ENCODE data around the gene ZBTB46. TPM values are rescaled to one million over a fixed set of nuclear protein-coding genes. Genes with fewer than 3 reads are reported as not detected.

ZBTB46 gene
- total RNA-seq, 1 experiment from 2014 or later, result not detected

- Histone ChIP-seq H3K79me2 (ENCODE audit: low read length) (no peaks in the 10 kb centered on the region), H3K4me2 (ENCODE audit: low read depth, low read length, poor library complexity, severe bottlenecking) (no peak overlapping the region), H2AFZ (ENCODE audit: low read length) (no peak overlapping the region), H3K4me1 (ENCODE audit: low read length) (peaks cover 15% of the 10 kb centered on the region), H3K4me3 (ENCODE audit: low read length) (no peak overlapping the region), H3K36me3 (ENCODE audit: insufficient read depth, low read length) (no peaks in the 10 kb centered on the region), H3K27me3 (ENCODE audit: low read length) (no peaks in the 10 kb centered on the region), H3K9me3 (ENCODE audit: low read length) (no peaks in the 10 kb centered on the region), H3K9me2 (replicated peaks; ENCODE audit: insufficient read depth, low read length) (no peaks in the 10 kb centered on the region), H4K20me1 (ENCODE audit: insufficient read depth, low read depth, low read length) (no peaks in the 10 kb centered on the region), H3K27ac (ENCODE audit: low read length) (no peak overlapping the region), H3K9ac (ENCODE audit: low read length) (no peak overlapping the region)
- DNase-seq, result no peak
Observed at GRCh38 chr20:63745424-63745805, 85.6 kb downstream of the ZBTB46 start.

GRCh38 chr20:63744574-63745423 is 86.3 kb downstream of the ZBTB46 start:
- Histone ChIP-seq H3K27me3 (ENCODE audit: low read length) (no peaks in the 10 kb centered on the region), H3K9me3 (ENCODE audit: low read length) (no peaks in the 10 kb centered on the region), H3K4me2 (ENCODE audit: low read depth, low read length, poor library complexity, severe bottlenecking) (no peak overlapping the region), H3K9ac (ENCODE audit: low read length) (no peak overlapping the region), H3K36me3 (ENCODE audit: insufficient read depth, low read length) (no peaks in the 10 kb centered on the region), H4K20me1 (ENCODE audit: insufficient read depth, low read depth, low read length) (no peaks in the 10 kb centered on the region), H3K9me2 (replicated peaks; ENCODE audit: insufficient read depth, low read length) (no peaks in the 10 kb centered on the region), H3K79me2 (ENCODE audit: low read length) (no peaks in the 10 kb centered on the region), H3K27ac (ENCODE audit: low read length) (no peak overlapping the region), H3K4me3 (ENCODE audit: low read length) (no peak overlapping the region), H3K4me1 (ENCODE audit: low read length) (peaks cover 17% of the 10 kb centered on the region), H2AFZ (ENCODE audit: low read length) (no peak overlapping the region)
- no peak for DNase-seq

- no peaks in the 10 kb centered on the region for H3K9me2 ChIP-seq (replicated peaks; ENCODE audit: insufficient read depth, low read length)
- H3K4me2 ChIP-seq (ENCODE audit: low read depth, low read length, poor library complexity, severe bottlenecking), result no peak overlapping the region
- no peak overlapping the region for H2AFZ ChIP-seq (ENCODE audit: low read length)
- H3K36me3 ChIP-seq (ENCODE audit: insufficient read depth, low read length), result no peaks in the 10 kb centered on the region
- no peaks in the 10 kb centered on the region for H3K27me3 ChIP-seq (ENCODE audit: low read length)
- no peaks in the 10 kb centered on the region for H3K79me2 ChIP-seq (ENCODE audit: low read length)
- no peaks in the 10 kb centered on the region for H4K20me1 ChIP-seq (ENCODE audit: insufficient read depth, low read depth, low read length)
- H3K9me3 ChIP-seq (ENCODE audit: low read length), result no peaks in the 10 kb centered on the region
- H3K27ac ChIP-seq (ENCODE audit: low read length), result no peak overlapping the region
- H3K9ac ChIP-seq (ENCODE audit: low read length), result no peak overlapping the region
- H3K4me1 ChIP-seq (ENCODE audit: low read length), result peaks cover 19% of the 10 kb centered on the region
- DNase-seq, result no peak
- no peak overlapping the region for H3K4me3 ChIP-seq (ENCODE audit: low read length)
Observed at GRCh38 chr20:63744158-63744557, 86.9 kb downstream of the ZBTB46 start.

- Histone ChIP-seq H3K27ac (ENCODE audit: low read length) (no peak overlapping the region), H3K27me3 (ENCODE audit: low read length) (no peaks in the 10 kb centered on the region), H3K4me1 (ENCODE audit: low read length) (peaks cover 20% of the 10 kb centered on the region), H3K9me3 (ENCODE audit: low read length) (no peaks in the 10 kb centered on the region), H3K4me2 (ENCODE audit: low read depth, low read length, poor library complexity, severe bottlenecking) (no peak overlapping the region), H3K79me2 (ENCODE audit: low read length) (no peaks in the 10 kb centered on the region), H3K9me2 (replicated peaks; ENCODE audit: insufficient read depth, low read length) (no peaks in the 10 kb centered on the region), H3K4me3 (ENCODE audit: low read length) (no peak overlapping the region), H4K20me1 (ENCODE audit: insufficient read depth, low read depth, low read length) (no peaks in the 10 kb centered on the region; the same call in 1 of the 2 replicates), H3K9ac (ENCODE audit: low read length) (no peak overlapping the region), H2AFZ (ENCODE audit: low read length) (no peak overlapping the region), H3K36me3 (ENCODE audit: insufficient read depth, low read length) (no peaks in the 10 kb centered on the region)
- no peak for DNase-seq
Observed at GRCh38 chr20:63743210-63743970, 87.7 kb downstream of the ZBTB46 start.

- Histone ChIP-seq H3K9ac (ENCODE audit: low read length) (no peak overlapping the region), H3K36me3 (ENCODE audit: insufficient read depth, low read length) (no peaks in the 10 kb centered on the region)
Observed at GRCh38 chr20:63742381-63743024, 88.6 kb downstream of the ZBTB46 start.

GRCh38 chr20:63741676-63742380 is 89.2 kb downstream of the ZBTB46 start:
- no peak for DNase-seq
- Histone ChIP-seq H3K4me3 (ENCODE audit: low read length) (no peak overlapping the region), H4K20me1 (ENCODE audit: insufficient read depth, low read depth, low read length) (peaks cover 4% of the 10 kb centered on the region), H2AFZ (ENCODE audit: low read length) (no peak overlapping the region), H3K4me2 (ENCODE audit: low read depth, low read length, poor library complexity, severe bottlenecking) (no peak overlapping the region), H3K4me1 (ENCODE audit: low read length) (peaks cover 24% of the 10 kb centered on the region), H3K27ac (ENCODE audit: low read length) (no peak overlapping the region), H3K79me2 (ENCODE audit: low read length) (no peaks in the 10 kb centered on the region), H3K9me2 (replicated peaks; ENCODE audit: insufficient read depth, low read length) (no peaks in the 10 kb centered on the region), H3K36me3 (ENCODE audit: insufficient read depth, low read length) (no peaks in the 10 kb centered on the region; the same call in 1 of the 2 replicates), H3K9me3 (ENCODE audit: low read length) (no peaks in the 10 kb centered on the region), H3K9ac (ENCODE audit: low read length) (no peak overlapping the region), H3K27me3 (ENCODE audit: low read length) (no peaks in the 10 kb centered on the region)

More at GRCh38 chr20:63742381-63743024, 88.6 kb downstream of the ZBTB46 start:
- H3K79me2 ChIP-seq (ENCODE audit: low read length), result no peaks in the 10 kb centered on the region
- H3K9me2 ChIP-seq (replicated peaks; ENCODE audit: insufficient read depth, low read length), result no peaks in the 10 kb centered on the region
- no peak overlapping the region for H3K4me3 ChIP-seq (ENCODE audit: low read length)
- no peaks in the 10 kb centered on the region for H3K9me3 ChIP-seq (ENCODE audit: low read length)
- DNase-seq, result no peak
- no peak overlapping the region for H2AFZ ChIP-seq (ENCODE audit: low read length)
- no peak overlapping the region for H3K4me2 ChIP-seq (ENCODE audit: low read depth, low read length, poor library complexity, severe bottlenecking)
- H3K4me1 ChIP-seq (ENCODE audit: low read length), result peaks cover 20% of the 10 kb centered on the region
- no peak overlapping the region for H3K27ac ChIP-seq (ENCODE audit: low read length)
- no peaks in the 10 kb centered on the region; the same call in 1 of the 2 replicates for H4K20me1 ChIP-seq (ENCODE audit: insufficient read depth, low read depth, low read length)
- no peaks in the 10 kb centered on the region for H3K27me3 ChIP-seq (ENCODE audit: low read length)

GRCh38 chr20:63741354-63741675 is 89.7 kb downstream of the ZBTB46 start:
- Histone ChIP-seq H3K4me3 (ENCODE audit: low read length) (no peak overlapping the region), H3K27ac (ENCODE audit: low read length) (no peak overlapping the region), H3K9me2 (replicated peaks; ENCODE audit: insufficient read depth, low read length) (no peaks in the 10 kb centered on the region)

More at GRCh38 chr20:63741354-63741675, 89.7 kb downstream of the ZBTB46 start:
- Histone ChIP-seq H3K9ac (ENCODE audit: low read length) (no peak overlapping the region), H2AFZ (ENCODE audit: low read length) (no peak overlapping the region), H3K9me3 (ENCODE audit: low read length) (no peaks in the 10 kb centered on the region), H3K79me2 (ENCODE audit: low read length) (no peaks in the 10 kb centered on the region), H4K20me1 (ENCODE audit: insufficient read depth, low read depth, low read length) (peaks cover 10% of the 10 kb centered on the region), H3K4me2 (ENCODE audit: low read depth, low read length, poor library complexity, severe bottlenecking) (no peak overlapping the region), H3K36me3 (ENCODE audit: insufficient read depth, low read length) (no peaks in the 10 kb centered on the region; the same call in 1 of the 2 replicates), H3K27me3 (ENCODE audit: low read length) (no peaks in the 10 kb centered on the region), H3K4me1 (ENCODE audit: low read length) (peaks cover 24% of the 10 kb centered on the region)
- no peak for DNase-seq
